Naive B cell (primary cell): ENCODE results near the gene VSIG1. TPM values are rescaled to one million over a fixed set of nuclear protein-coding genes. Genes with fewer than 3 reads are reported as not detected.

Source experiments
- ATAC-seq, 2 donors: fragments of 150-1000 bp; cut with Tn5 transposase; 2 replicates each; pipeline ENCODE4 v1.10.0; 2021; ENCODE audit warnings: low read depth in 2 of 2, mild to moderate bottlenecking in 2 of 2, moderate library complexity in 2 of 2
- DNase-seq: peaks from one replicate; pipeline ENCODE4 v3.0.0; 2022
- H3K27ac Mint-ChIP-seq, 6 donors: one replicate each; pipeline ENCODE4 v1.8.0; 2020 to 2022; ENCODE audit warnings: mild to moderate bottlenecking in 6 of 6, mixed read lengths in 6 of 6, moderate library complexity in 5 of 6, inconsistent platforms in 2 of 6
- H3K27me3 Mint-ChIP-seq, 3 donors: one replicate each; pipeline ENCODE4 v1.8.0; 2021 to 2022; ENCODE audit warnings: mixed read lengths in 3 of 3, mild to moderate bottlenecking in 1 of 3
- H3K36me3 Mint-ChIP-seq, 2 donors: one replicate each; pipeline ENCODE4 v1.8.0; 2020 to 2022; ENCODE audit warnings: mixed read lengths in 2 of 2, inconsistent platforms in 1 of 2, mild to moderate bottlenecking in 1 of 2
- H3K4me1 Mint-ChIP-seq, 3 donors: one replicate each; pipeline ENCODE4 v1.8.0; 2020 to 2022; ENCODE audit warnings: mixed read lengths in 3 of 3, inconsistent platforms in 1 of 3, mild to moderate bottlenecking in 1 of 3, moderate library complexity in 1 of 3
- H3K4me3 Mint-ChIP-seq, 8 donors: one replicate each; pipeline ENCODE4 v1.8.0; 2020 to 2022; ENCODE audit warnings: mild to moderate bottlenecking in 8 of 8, mixed read lengths in 8 of 8, moderate library complexity in 8 of 8, inconsistent platforms in 2 of 8
- H3K9me3 Mint-ChIP-seq, 7 donors: one replicate each; pipeline ENCODE4 v1.8.0; 2020 to 2022; ENCODE audit warnings: mixed read lengths in 7 of 7, mild to moderate bottlenecking in 5 of 7, inconsistent platforms in 2 of 7, moderate library complexity in 1 of 7
- polyA plus RNA-seq, 6 donors: library from polyadenylated mRNA; unstranded; fragments of 300-500 nt; fragmentation: Illumina TruSeq; gene quantifications; one replicate each; pipeline ENCODE4 v1.2.3, GENCODE V29; 2021; ENCODE audit warnings: low read depth in 6 of 6

Gene VSIG1
- polyA plus RNA-seq, 6 donors from 2014 or later: 0.09 to 0.80 (median 0.38) TPM; not detected in 1

DNA sequence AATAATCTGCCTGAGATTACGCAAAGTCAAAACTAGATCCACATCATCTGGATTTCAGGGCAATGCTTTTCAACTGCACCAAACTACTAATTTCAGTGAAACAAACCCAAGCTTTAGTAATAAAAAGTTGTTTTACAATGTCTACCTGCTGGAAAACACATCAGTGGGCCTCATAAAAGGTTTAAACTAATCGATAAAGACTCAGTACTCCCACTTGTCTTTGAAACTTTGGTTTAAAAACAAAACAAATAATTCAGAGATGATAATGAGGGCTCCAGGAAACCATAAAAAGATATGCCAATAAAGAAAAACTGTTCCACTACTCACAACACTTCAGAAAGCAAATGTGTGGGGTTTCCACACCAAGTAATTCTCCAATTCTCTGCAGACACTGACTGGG, 36.2 kb downstream of the VSIG1 start:
- Mint-ChIP-seq H3K27me3 (no peaks in the 10 kb centered on the region), H3K27ac (no peak overlapping the region), H3K4me3 (no peak overlapping the region), H3K9me3 (peaks cover 0 to 2% (median 0%) of the 10 kb centered on the region in 7 donors), H3K4me1 (no peaks in the 10 kb centered on the region), H3K36me3 (no peaks in the 10 kb centered on the region)
- no peak for DNase-seq
- no peak for ATAC-seq

DNA sequence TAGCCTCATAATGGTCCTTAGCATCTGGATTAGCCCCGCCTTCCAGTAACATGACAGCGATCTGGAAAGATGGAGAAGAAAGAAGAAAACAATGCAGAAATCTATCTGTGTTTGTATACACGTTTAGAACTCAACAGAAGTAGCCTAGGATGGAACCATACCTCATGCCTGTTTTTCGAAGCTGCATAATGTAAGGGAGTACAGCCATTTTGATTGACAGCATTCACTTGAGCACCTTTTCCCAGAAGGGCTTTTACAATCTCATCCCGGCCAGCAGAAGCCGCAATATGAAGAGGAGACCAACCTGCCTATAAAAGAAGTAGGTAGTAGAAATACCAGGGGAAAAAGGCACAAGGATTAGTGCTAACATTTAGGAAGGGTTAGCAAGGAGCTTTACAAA, 42.9 kb downstream of the VSIG1 start:
- no peaks in the 10 kb centered on the region for H3K36me3 Mint-ChIP-seq
- no peaks in the 10 kb centered on the region for H3K4me1 Mint-ChIP-seq
- no peak overlapping the region for H3K4me3 Mint-ChIP-seq
- no peak overlapping the region for H3K27ac Mint-ChIP-seq
- no peak for ATAC-seq
- no peak for DNase-seq
- no peaks in the 10 kb centered on the region for H3K9me3 Mint-ChIP-seq
- no peaks in the 10 kb centered on the region for H3K27me3 Mint-ChIP-seq

DNA sequence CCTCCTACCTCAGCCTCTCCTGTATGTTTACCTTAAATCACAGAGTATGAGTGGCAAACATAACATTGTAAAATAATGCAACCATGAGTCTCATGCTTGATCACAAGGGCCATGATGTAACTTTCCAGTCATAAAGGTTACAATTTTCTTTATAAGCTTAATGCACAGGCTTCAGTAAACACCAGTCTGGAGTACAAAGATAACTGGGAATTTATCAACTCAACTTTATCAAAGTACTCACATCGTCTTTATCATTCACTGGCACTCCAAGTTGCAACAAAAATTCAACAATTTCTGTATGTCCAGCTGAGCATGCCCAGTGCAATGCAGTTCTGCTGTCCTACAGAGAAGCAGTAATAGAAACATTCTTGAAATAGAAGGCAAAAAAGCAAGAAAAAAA, 43.6 kb downstream of the VSIG1 start:
- Mint-ChIP-seq H3K4me3 (peak overlapping the region in 1 of 8 donors; percentile 63), H3K9me3 (no peaks in the 10 kb centered on the region), H3K27me3 (no peaks in the 10 kb centered on the region), H3K27ac (peak overlapping the region in 1 of 6 donors; percentile 59), H3K36me3 (no peaks in the 10 kb centered on the region), H3K4me1 (no peaks in the 10 kb centered on the region)
- no peak for DNase-seq
- ATAC-seq: no peak

DNA sequence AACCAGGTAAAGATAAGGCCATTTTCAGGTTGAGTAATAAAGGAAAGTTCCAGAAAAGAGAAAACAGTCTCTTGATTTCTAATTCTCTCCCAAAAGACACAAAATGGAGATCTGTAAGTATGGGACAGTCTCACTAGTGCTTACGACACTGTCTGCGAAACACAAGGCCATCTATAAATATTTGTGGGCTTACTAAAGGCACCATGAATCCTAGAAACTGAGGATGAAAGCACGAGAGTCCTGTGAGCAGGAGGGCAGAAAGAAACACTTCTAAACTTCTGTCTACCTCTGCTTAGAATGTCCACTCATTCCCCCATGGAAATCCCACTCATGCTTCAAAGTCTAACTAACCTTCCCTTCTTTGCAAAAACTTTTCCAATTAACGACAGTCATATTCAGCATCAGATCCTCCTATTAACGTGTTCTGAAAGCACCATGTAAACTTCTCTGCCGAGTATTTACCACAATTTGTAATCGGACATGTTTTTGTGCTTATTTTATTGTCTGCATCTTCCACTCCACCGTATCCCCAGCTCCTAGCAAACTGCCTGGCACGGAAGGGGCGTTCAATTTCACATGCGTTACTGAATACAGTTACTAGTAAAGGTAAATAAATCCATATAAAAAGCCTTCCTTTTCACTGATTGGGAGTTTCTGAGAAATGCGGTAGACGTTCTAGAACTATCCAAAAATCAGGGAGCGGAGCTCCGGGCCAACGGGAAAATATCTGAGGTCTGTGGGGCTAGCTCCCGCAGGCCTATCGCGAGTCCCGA, 45.8 kb downstream of the VSIG1 start:
- no peak overlapping the region for H3K4me3 Mint-ChIP-seq
- DNase-seq (no peak), ATAC-seq (no peak)
- no peak overlapping the region for H3K27ac Mint-ChIP-seq
- no peaks in the 10 kb centered on the region for H3K9me3 Mint-ChIP-seq
- no peaks in the 10 kb centered on the region for H3K36me3 Mint-ChIP-seq
- H3K4me1 Mint-ChIP-seq: no peaks in the 10 kb centered on the region
- H3K27me3 Mint-ChIP-seq: no peaks in the 10 kb centered on the region

DNA sequence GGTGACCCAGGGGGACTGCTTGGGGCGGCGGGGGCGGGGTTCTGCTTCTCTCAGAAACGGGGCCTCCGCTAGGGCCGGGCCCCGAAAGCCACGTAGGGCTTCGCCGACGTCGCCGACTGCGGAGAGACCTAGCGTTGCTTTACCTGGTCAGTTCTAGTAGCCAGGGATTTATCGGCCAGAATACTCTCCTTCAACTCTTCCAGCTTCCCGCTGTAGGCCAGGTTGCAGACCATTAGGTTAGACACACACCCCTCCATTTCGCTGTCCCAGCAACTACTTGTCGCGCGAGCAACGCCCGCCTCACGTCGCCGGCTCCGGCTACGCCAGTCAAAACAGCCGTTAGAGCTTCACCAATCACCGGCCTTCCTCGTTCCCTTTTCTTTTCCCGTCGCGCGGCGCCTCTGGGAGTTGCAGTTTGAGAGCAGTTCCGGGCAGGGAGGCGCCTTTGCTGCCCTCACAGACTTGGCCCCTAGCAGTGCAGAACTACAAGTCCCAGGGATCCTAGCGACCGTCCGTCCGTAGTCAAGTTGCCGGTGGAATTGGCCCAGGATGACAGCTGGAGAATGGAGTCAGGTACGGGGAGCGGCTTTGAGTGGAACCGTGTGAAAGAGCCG, 46.5 kb downstream of the VSIG1 start, which contains the start of the genes ATG4A and PSMD10:
TSS of gene ATG4A (plus strand) at position 515 of the 614 bp plus-strand sequence. CDS start at position 564, 49 bp downstream.
TSS of gene PSMD10 (minus strand) at position 279 of the 614 bp plus-strand sequence. CDS start at position 257, 22 bp downstream.
- Mint-ChIP-seq H3K27ac (no peak within 1 kb of the TSS), H3K27me3 (no peaks in the 10 kb centered on the region), H3K36me3 (no peaks in the 10 kb centered on the region), H3K4me3 (no peak within 1 kb of the TSS), H3K4me1 (no peaks in the 10 kb centered on the region), H3K9me3 (no peaks in the 10 kb centered on the region)
- peak; percentile 92 to 93 for ATAC-seq
- peak; percentile 86 for DNase-seq

DNA sequence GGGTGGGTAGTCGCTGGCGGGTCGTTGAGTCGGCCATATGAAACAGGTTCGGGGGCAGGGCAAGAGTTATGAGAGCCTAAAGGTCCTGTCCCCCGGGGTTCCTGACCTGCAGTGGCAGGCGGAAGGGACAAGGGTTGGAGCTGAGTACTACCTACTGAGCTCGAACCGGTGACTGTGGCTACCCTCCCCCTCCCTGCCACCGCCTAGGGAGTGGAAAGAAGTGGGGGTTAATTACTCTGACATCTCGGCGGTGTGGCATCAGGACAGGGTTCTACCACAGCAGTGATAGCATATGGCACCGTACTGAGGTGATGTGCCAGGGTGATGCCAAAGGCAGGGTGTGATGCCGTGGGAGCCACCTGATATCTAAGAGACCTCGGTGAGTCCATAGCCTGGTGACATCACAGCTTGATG, 47.0 kb downstream of the VSIG1 start:
- DNase-seq: no peak

DNA sequence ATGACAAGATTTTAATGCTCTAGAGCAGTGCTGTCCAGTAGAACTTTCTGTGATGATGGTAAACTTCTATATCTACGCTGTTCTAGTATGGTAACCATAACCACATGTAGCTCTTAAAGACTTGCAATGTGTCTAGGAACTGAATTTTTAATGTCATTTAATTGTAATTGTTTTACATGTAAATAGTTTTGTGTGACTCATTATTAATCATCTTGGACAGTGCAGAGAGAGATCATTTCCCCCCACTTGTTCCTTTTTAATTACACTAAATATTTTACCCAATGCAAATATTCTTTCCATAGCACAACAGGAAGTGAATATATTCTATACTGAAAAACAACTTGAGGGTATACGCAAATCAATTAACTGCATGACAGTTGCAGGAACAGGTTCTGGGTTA, 52.5 kb downstream of the VSIG1 start:
- ATAC-seq: no peak
- DNase-seq: no peak
- H3K4me3 Mint-ChIP-seq: no peak overlapping the region
- no peaks in the 10 kb centered on the region for H3K36me3 Mint-ChIP-seq
- no peaks in the 10 kb centered on the region for H3K4me1 Mint-ChIP-seq
- H3K27ac Mint-ChIP-seq: no peak overlapping the region
- H3K27me3 Mint-ChIP-seq: no peaks in the 10 kb centered on the region
- no peaks in the 10 kb centered on the region for H3K9me3 Mint-ChIP-seq

More for the DNA sequence above, 47.0 kb downstream of the VSIG1 start:
- peak; percentile 3 to 8 for ATAC-seq
- Mint-ChIP-seq H3K9me3 (no peaks in the 10 kb centered on the region), H3K27me3 (no peaks in the 10 kb centered on the region), H3K4me1 (no peaks in the 10 kb centered on the region), H3K4me3 (no peak overlapping the region), H3K36me3 (no peaks in the 10 kb centered on the region), H3K27ac (no peak overlapping the region)

DNA sequence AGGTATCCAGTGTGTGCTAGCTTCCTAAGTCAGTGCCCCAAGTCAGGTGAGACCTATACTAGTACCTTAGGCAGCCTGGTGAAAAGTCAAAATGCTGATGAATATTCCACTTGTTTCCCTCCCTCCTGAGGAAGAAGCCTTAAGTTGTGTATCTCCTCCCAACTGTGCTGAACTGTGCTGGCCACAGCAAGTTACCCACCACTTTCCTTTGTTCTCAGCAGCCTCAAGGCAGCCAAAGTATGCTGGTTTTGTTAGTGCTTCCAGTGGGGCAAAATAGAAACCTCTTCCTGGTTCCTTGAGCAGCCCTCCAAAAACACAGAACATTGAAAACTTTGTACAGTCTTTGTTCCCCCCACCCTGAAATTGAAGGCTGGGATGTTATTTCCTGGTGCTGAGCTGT, 60.6 kb downstream of the VSIG1 start:
- H3K27me3 Mint-ChIP-seq: no peaks in the 10 kb centered on the region
- peak overlapping the region in 1 of 8 donors; percentile 35 for H3K4me3 Mint-ChIP-seq
- peaks cover 7 to 8% of the 10 kb centered on the region in 2 donors for H3K36me3 Mint-ChIP-seq
- DNase-seq: no peak
- no peak overlapping the region for H3K27ac Mint-ChIP-seq
- H3K4me1 Mint-ChIP-seq: peaks cover 4 to 18% (median 7%) of the 10 kb centered on the region in 3 donors
- no peak for ATAC-seq
- peaks cover 0 to 6% (median under 1%) of the 10 kb centered on the region in 7 donors for H3K9me3 Mint-ChIP-seq

DNA sequence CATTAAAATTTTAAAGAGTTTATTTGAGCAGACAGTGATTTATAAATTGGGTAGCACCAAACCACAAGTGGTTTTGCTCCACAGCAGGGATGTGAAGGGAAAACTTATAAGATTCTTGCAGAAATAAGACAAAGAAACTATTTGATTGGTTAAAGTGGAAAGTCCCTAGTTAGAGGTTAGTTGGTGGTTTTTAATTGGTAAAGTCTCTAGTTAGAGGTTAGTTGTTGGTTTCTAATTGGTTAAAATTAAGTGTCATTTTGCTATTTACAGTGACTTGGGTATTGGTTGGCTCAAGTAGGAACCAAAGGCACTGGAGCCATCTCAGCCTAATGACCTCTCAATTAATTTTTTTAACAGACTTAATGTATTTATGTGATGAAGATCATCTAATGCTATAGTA, 69.7 kb downstream of the VSIG1 start:
- H3K4me1 Mint-ChIP-seq: peaks cover 0 to 12% (median 0%) of the 10 kb centered on the region in 3 donors
- ATAC-seq (no peak), DNase-seq (no peak)
- no peak overlapping the region for H3K4me3 Mint-ChIP-seq
- H3K9me3 Mint-ChIP-seq: peaks cover 0 to 11% (median 4%) of the 10 kb centered on the region in 7 donors
- H3K27ac Mint-ChIP-seq: no peak overlapping the region
- H3K27me3 Mint-ChIP-seq: no peaks in the 10 kb centered on the region
- H3K36me3 Mint-ChIP-seq: peaks cover 3 to 11% of the 10 kb centered on the region in 2 donors

DNA sequence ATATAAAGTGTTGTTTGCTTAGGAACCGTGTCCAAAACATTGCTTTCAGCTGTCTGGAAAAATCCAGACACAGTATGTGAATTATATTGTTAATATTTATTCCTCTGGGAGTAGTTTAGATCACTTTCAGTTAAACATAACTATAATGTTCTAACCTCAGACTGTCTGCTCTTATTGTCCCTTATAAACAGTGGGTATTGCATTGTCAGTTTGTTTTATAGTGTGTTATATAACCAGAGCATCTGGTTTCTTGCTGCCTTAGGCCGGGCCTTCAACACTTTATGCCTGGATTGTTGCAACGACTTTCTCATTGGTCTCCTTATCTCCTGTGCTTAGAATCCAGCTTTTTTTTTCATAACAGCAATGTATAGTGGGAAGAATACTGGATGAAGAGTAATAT, 73.1 kb downstream of the VSIG1 start:
- no peak for ATAC-seq

DNA sequence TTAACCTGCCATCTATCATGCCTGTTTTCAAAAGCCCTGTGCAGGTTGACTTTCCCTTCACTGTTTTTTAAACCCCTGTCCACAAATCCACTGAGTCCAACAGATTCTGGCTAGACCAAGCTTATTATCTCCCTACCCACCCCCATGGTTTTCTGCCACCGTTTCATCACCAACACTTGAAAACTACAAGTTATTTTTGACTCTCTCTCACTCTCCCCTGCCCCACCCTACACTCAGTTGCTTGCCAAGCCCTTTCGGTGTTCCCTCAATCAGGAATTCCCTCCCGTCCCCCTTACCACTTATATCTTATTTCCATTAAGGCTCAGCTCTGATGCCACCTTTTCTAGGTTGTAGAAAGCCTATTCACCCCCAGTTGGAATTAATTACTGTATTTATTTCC, 76.4 kb downstream of the VSIG1 start:
- ATAC-seq (no peak), DNase-seq (no peak)
- Mint-ChIP-seq H3K27me3 (no peaks in the 10 kb centered on the region), H3K4me1 (peaks cover 0 to 5% (median 0%) of the 10 kb centered on the region in 3 donors), H3K4me3 (no peak overlapping the region), H3K27ac (no peak overlapping the region), H3K9me3 (no peaks in the 10 kb centered on the region), H3K36me3 (no peaks in the 10 kb centered on the region)

More for the DNA sequence above, 73.1 kb downstream of the VSIG1 start:
- Mint-ChIP-seq H3K4me3 (no peak overlapping the region), H3K36me3 (peaks cover 3 to 8% of the 10 kb centered on the region in 2 donors), H3K27ac (no peak overlapping the region), H3K9me3 (peaks cover 0 to 8% (median 2%) of the 10 kb centered on the region in 7 donors), H3K4me1 (peaks cover 0 to 12% (median 0%) of the 10 kb centered on the region in 3 donors), H3K27me3 (no peaks in the 10 kb centered on the region)
- no peak for DNase-seq

DNA sequence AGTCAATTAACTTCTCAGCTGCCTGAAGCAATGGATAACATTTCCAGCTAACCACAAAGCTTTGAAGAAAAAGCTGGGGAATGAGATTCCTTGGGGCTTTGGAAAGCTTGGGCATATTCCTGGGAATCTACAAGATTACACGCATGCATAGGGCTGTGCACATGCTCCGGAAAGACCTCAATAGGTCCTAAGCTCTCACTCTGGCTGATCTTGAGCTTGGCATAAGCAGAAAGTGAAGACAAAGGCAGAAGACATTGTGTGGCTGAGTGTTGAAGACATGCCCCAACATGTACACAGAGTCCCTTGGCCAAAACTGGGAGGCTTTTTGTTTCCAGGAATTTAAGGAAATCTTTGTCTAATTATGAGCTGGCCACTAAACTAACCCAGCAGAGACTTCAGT, 77.9 kb downstream of the VSIG1 start:
- ATAC-seq: no peak
- H3K27me3 Mint-ChIP-seq: no peaks in the 10 kb centered on the region
- H3K4me1 Mint-ChIP-seq: no peaks in the 10 kb centered on the region
- H3K27ac Mint-ChIP-seq: no peak overlapping the region
- no peaks in the 10 kb centered on the region for H3K36me3 Mint-ChIP-seq
- H3K9me3 Mint-ChIP-seq: no peaks in the 10 kb centered on the region
- H3K4me3 Mint-ChIP-seq: no peak overlapping the region
- no peak for DNase-seq

DNA sequence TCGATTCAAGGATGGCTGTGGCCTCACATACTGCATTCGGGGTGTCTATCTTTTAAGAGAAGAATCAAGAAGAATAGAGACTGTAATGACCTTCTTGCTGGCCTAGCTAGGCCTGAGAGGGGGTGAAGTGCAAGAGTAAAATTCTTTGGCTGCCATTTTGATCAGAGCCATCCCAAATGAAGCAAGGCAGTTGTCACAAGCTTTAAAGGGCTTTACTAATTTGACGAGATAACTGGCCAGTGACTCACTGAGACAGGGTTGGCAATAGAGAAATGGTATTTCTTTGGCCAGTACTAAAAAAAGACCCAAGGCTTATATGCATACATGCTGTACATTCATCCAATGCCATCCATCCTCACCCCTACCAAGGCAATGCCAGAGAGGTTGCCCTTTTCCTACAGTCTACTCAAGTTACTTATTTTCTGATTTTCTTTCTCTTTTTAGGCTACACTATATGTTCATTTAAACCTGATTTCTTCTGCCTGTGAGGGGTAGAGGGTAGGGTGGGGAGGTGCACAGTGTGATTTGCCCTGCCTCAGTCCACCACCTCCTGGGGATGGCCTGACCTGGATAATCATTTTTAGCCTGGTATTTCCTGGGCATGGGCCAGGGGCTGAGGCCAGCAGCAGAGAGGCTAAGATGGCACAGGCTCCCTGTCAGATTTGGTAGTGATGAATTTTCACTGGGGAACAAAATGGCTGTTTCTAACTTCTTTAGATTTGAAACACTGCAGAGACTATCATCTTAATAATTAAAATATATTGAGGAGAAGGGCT, 78.9 kb downstream of the VSIG1 start:
- Mint-ChIP-seq H3K36me3 (peaks cover 0 to 2% of the 10 kb centered on the region in 2 donors), H3K27me3 (no peaks in the 10 kb centered on the region), H3K9me3 (no peaks in the 10 kb centered on the region), H3K4me1 (no peaks in the 10 kb centered on the region), H3K27ac (no peak overlapping the region), H3K4me3 (no peak overlapping the region)
- no peak for ATAC-seq
- no peak for DNase-seq
